ENCODE measurements around the gene ZNF550. TPM values are rescaled to one million over a fixed set of nuclear protein-coding genes. Genes with fewer than 3 reads are reported as not detected.
A peak's percentile ranks its signal among the peaks of the same experiment; 100 is the strongest.
"Not testable (repeated sequence)": the region's sequence is repeated elsewhere in the genome, so short reads cannot be mapped to it uniquely, and the experiment has no call there.

The ZNF550 gene
- total RNA-seq, 1 donor, result 7.8 TPM

DNA sequence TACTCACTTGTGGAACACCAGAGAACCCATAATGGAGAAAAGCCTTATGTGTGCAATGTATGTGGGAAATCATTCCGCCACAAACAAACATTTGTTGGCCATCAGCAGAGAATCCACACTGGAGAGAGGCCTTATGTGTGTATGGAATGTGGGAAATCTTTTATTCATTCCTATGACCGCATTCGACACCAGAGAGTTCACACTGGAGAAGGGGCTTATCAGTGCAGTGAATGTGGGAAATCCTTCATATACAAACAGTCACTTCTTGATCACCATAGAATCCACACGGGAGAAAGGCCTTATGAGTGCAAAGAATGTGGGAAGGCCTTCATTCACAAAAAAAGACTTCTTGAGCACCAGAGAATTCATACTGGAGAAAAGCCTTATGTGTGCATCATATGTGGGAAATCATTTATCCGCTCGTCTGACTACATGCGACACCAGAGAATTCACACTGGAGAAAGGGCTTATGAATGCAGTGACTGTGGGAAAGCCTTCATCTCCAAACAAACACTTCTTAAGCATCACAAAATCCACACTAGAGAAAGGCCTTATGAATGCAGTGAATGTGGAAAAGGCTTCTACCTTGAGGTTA lies 21.6 kb downstream of the ZNF550 start:
- no peak overlapping the region for H3K4me3 ChIP-seq (ENCODE audit: low read depth, low read length)
- DNase-seq (ENCODE audit: low read depth), result no peak
- TF ChIP-seq, protein P1, sequence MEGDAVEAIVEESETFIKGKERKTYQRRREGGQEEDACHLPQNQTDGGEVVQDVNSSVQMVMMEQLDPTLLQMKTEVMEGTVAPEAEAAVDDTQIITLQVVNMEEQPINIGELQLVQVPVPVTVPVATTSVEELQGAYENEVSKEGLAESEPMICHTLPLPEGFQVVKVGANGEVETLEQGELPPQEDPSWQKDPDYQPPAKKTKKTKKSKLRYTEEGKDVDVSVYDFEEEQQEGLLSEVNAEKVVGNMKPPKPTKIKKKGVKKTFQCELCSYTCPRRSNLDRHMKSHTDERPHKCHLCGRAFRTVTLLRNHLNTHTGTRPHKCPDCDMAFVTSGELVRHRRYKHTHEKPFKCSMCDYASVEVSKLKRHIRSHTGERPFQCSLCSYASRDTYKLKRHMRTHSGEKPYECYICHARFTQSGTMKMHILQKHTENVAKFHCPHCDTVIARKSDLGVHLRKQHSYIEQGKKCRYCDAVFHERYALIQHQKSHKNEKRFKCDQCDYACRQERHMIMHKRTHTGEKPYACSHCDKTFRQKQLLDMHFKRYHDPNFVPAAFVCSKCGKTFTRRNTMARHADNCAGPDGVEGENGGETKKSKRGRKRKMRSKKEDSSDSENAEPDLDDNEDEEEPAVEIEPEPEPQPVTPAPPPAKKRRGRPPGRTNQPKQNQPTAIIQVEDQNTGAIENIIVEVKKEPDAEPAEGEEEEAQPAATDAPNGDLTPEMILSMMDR (IDR thresholded peaks at IDR 0.05; ENCODE audit: insufficient read depth, low read length), result no peak

DNA sequence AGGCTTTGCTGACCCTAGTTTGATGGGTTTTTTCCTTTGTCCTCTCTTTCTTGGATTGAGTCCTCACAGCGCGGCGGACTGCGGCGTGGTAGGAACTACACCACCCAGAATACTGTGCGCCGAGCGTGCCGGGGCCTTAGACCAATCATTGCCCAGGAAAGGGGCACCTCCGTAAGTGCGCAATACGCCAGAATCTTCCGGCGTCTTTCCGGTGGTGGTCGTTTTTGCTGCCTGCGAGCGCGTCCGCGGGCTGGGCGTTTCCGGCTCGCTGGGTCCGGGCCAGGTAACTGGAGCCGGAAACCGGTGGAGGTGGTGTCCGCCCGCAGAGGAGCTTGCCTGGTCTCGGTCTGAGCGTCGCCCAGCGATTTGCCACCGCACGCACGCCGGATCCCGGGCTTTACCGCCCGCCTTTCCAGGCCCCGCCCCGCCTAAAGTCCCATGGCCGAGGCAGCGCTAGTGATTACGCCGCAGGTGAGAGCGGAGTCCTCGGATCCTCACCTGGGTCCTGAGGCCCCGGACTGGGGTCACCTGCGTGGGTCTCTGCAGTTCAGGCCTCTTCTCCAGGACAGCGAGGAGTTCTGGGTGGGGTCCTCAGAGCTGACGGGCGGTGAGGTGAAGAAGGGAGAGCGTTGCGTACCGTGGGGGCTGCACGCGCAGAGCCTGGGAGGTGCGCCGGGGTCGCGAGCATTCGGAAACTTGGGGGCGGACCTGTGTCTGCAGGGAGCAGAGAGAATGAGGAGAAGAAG lies 32.4 kb downstream of the ZNF550 start, which contains the start of gene ZNF549:
ZNF549 (plus strand) TSS at position 221 of the 746 bp plus-strand sequence; CDS start at position 439, 218 bp downstream.
- H3K4me3 ChIP-seq (ENCODE audit: low read depth, low read length), result peak within 1 kb of the TSS; percentile 99
- peak; percentile 92 for DNase-seq (ENCODE audit: low read depth)
- TF ChIP-seq, protein P1 (IDR thresholded peaks at IDR 0.05; ENCODE audit: insufficient read depth, low read length), result no peak

DNA sequence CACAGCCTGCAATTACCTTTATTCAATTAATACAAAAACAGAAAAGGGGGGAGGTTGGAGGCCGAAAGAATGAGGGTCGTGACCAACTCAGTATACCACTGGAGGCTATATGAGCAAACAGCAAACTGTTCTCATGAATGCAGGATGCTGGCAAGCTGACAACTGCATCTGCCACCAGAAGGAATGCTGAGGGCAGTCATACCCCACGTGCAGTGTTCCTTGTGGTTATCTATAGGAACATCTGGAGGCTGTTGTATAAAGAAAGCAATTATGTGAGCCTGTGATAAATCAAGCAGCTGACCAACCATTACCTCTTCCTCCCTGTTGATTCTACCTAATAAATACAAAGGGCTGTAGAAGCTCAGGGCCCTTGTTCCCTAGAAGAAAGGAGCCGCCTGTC lies 41.6 kb downstream of the ZNF550 start:
- not testable (repeated sequence) for H3K4me3 ChIP-seq (ENCODE audit: low read depth, low read length); DNase-seq (ENCODE audit: low read depth)

DNA sequence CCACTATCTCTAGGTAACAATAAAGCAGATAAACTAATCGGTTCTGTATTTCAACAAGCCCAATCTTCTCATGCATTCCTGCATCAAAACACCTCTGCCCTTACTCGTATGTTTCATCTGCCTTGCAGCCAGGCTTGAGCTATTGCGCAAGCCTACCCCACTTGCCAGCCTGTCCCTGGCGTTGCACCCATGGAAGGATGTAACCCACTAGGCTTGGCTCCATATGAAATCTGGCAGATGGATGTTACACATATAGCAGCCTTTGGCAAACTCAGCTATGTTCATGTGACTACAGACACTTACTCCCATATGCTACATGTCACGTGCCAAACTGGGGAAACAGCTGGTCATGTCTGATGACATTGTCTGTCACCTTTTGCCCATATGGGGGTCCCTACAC lies 44.4 kb downstream of the ZNF550 start:
- no peak overlapping the region for H3K4me3 ChIP-seq (ENCODE audit: low read depth, low read length)
- peak; percentile 7 for DNase-seq (ENCODE audit: low read depth)
- TF ChIP-seq, protein P1 (IDR thresholded peaks at IDR 0.05; ENCODE audit: insufficient read depth, low read length), result no peak

DNA sequence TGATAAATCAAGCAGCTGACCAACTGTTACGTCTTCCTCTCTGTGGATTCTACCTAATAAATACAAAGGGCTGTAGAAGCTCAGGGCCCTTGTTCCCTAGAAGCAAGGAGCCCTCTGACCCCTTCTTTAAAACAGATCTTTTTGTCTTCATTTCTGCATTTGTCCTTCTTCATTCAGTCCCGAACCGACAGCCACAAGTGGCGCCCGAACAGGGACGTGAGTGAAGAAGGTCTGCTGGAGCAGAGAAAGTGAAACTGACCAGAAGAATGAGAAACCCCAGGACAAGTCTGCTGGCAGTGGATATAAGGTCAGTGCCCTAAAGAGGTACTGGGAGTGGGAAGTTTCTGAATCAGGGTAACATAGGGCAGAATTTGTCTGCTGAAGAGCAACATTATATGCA lies 46.8 kb downstream of the ZNF550 start:
- H3K4me3 ChIP-seq (ENCODE audit: low read depth, low read length), result no peak overlapping the region
- DNase-seq (ENCODE audit: low read depth), result peak; percentile 15
- TF ChIP-seq, protein P1 (IDR thresholded peaks at IDR 0.05; ENCODE audit: insufficient read depth, low read length), result no peak

DNA sequence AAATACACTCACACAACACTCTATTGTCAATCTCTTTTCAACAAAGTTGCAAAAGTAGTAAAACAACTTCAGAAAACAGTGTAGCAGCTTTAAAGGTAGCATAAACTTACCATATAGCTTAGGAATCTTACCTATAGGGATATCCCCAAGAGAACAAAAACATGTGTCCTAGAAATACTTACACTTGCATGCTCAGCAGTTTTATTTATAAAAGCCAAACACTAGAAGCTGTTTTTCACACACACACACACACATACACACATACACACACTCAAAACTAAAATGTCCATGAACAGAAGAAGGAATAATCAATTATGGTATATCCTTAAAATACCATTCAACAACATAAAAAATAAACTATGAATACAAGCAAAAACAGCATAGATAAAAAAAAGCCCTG lies 48.2 kb downstream of the ZNF550 start:
- H3K4me3 ChIP-seq (ENCODE audit: low read depth, low read length), result no peak overlapping the region
- no peak for DNase-seq (ENCODE audit: low read depth)
- TF ChIP-seq, protein P1 (IDR thresholded peaks at IDR 0.05; ENCODE audit: insufficient read depth, low read length), result no peak

DNA sequence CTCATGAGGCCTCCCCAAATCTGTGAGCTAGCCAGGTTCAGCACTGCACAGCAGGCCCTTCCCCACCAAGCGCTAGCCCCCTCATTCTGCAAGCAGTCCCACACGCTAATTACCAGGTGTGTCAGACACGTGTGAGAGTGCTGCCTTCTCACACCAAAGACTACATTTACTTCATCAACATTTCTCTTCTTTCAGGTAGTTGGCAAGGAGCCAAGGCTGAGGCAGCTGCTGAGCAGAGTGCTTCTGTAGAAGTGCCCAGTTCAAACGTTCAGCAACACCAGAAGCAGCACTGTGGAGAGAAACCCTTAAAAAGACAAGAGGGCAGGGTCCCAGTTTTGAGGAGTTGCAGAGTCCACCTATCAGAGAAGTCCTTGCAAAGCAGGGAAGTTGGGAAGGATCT lies 53.5 kb downstream of the ZNF550 start:
- H3K4me3 ChIP-seq (ENCODE audit: low read depth, low read length), result no peak overlapping the region
- no peak for DNase-seq (ENCODE audit: low read depth)
- TF ChIP-seq, protein P1 (IDR thresholded peaks at IDR 0.05; ENCODE audit: insufficient read depth, low read length), result no peak

DNA sequence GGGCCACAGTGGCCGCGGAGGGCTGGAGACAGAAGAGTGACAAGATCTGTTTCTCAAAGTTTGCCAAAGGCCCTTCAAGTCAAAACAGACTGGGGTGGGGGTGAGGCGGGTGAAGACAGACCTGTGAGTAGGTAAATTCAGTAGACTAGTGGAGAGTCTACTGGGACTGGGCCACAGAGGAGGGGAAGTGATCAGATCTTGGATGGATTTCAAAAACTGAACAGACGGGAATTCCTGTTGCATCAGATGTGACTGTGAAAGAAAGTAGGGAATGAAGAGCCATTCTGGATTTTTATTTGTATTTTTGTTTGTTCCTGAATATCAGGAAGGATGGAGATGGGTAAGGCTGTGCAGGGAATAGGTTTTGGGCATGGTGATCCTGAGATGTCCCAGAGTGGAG lies 59.3 kb downstream of the ZNF550 start:
- peak overlapping the region; percentile 70 for H3K4me3 ChIP-seq (ENCODE audit: low read depth, low read length)
- peak; percentile 56 for DNase-seq (ENCODE audit: low read depth)

DNA sequence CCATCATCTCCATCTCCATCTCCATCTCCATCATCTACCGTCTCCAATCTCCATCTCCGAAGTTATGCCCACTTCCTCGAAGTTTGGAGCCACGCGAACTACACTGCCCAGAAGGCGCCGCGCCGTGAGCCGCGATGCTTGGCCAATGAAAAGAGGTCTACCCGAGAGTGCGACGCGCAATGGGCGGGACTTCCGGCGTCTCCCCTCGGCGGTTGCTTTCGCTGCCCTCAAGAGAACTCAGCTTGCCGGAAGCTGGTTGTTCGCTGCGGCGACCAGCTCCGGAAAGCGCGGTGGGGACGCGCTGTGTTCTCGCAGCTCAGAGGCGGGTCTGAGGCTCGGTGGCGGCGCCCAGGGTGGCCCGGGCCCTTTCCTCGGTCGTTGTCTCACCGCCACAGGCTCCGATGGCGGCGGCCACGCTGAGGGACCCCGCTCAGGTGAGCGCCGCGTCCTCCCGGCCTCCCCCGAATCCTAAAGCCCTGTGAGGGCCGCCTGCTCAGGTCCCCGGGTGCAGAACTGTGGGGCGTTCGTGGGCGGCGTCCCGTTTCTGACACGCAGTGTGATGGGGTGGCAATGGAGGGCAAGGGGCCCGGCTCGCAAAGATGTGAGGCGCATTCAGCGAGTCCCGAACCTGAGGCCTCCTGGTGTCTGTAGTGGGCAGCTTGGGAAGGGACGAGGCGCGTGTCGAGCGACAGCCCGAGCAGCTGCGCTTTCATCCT lies 59.8 kb downstream of the ZNF550 start, which contains the start of gene ZNF773:
ZNF773 (plus strand) TSS at position 259 of the 716 bp plus-strand sequence; CDS start at position 402, 143 bp downstream.
- DNase-seq (ENCODE audit: low read depth), result peak; percentile 95
- peak within 1 kb of the TSS; percentile 77 for H3K4me3 ChIP-seq (ENCODE audit: low read depth, low read length)

DNA sequence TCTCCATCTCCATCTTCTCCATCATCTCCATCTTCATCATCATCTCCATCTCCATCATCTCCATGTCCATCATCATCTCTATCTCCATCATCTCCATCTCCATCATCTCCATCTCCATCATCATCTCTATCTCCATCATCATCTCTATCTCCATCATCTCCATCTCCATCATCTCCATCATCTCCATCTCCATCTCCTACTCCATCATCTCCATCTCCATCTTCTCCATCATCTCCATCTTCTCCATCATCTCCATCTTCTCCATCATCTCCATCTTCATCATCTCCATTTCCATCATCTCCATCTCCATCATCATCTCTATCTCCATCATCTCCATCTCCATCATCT lies 60.4 kb downstream of the ZNF550 start:
- not testable (repeated sequence) for H3K4me3 ChIP-seq (ENCODE audit: low read depth, low read length); DNase-seq (ENCODE audit: low read depth)

DNA sequence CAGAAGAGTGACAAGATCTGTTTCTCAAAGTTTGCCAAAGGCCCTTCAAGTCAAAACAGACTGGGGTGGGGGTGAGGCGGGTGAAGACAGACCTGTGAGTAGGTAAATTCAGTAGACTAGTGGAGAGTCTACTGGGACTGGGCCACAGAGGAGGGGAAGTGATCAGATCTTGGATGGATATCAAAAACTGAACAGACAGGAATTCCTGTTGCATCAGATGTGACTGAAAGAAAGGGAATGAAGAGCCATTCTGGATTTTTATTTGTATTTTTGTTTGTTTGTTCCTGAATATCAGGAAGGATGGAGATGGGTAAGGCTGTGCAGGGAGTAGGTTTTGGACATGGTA lies 71.4 kb downstream of the ZNF550 start:
- H3K4me3 ChIP-seq (ENCODE audit: low read depth, low read length), result peak overlapping the region; percentile 68
- peak; percentile 58 for DNase-seq (ENCODE audit: low read depth)
